ENCODE results near the gene PGM5.

The PGM5 gene

DNA sequence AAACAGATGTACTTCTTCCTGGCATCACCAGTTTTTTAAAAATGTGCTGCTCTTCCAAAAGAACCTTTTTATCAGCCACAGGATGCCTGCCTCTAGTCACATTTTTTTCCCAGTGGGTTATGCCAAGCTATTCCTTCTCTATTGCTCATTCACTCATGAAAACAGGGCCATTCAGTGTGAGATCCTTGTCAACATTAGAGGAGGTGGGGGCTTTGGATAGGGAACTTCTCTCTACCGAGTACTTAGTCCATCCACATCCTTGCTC, 181.1 kb downstream of the PGM5 start:
- Histone ChIP-seq H3K36me3 (peaks cover 7% of the 10 kb centered on the region), H3K27ac (no peak overlapping the region), H3K4me3 (ENCODE audit: low read depth in 1 of 2, low read length in 1 of 2) (no peak overlapping the region), H3K27me3 (no peaks in the 10 kb centered on the region), H3K4me1 (ENCODE audit: control insufficient read depth in 1 of 2, insufficient read depth in 1 of 2, low read depth in 1 of 2, low read length in 1 of 2) (peaks cover 20 to 39% of the 10 kb centered on the region in 2 experiments), H3K9me3 (no peaks in the 10 kb centered on the region)
- TF ChIP-seq, protein P1, sequence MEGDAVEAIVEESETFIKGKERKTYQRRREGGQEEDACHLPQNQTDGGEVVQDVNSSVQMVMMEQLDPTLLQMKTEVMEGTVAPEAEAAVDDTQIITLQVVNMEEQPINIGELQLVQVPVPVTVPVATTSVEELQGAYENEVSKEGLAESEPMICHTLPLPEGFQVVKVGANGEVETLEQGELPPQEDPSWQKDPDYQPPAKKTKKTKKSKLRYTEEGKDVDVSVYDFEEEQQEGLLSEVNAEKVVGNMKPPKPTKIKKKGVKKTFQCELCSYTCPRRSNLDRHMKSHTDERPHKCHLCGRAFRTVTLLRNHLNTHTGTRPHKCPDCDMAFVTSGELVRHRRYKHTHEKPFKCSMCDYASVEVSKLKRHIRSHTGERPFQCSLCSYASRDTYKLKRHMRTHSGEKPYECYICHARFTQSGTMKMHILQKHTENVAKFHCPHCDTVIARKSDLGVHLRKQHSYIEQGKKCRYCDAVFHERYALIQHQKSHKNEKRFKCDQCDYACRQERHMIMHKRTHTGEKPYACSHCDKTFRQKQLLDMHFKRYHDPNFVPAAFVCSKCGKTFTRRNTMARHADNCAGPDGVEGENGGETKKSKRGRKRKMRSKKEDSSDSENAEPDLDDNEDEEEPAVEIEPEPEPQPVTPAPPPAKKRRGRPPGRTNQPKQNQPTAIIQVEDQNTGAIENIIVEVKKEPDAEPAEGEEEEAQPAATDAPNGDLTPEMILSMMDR (IDR thresholded peaks at IDR 0.05), result no peak

DNA sequence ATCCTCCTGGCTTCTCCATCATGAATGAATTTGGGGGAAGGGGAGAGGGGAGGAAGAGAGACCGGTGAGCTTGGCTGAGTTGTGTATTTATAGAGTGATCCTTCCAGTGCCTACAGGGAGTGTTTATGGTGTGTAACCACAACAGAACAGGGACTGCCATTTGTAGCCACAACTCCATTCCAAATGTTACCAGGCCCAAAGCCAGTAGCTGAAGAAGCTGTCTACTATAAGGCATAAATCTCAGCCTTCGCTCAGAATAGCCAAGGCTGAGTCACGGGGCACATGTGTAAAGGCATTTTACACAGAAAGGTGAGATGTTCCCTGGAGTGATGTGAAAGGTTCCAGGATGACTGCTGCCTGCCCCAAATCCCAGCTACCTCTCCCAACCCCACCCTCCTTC, 181.8 kb downstream of the PGM5 start:
- no peak overlapping the region for H3K27ac ChIP-seq
- H3K9me3 ChIP-seq, result no peaks in the 10 kb centered on the region
- H3K27me3 ChIP-seq, result no peaks in the 10 kb centered on the region
- H3K36me3 ChIP-seq, result peaks cover 11% of the 10 kb centered on the region
- TF ChIP-seq, protein P1 (IDR thresholded peaks at IDR 0.05), result no peak
- no peak overlapping the region for H3K4me3 ChIP-seq (ENCODE audit: low read depth in 1 of 2, low read length in 1 of 2)
- H3K4me1 ChIP-seq (ENCODE audit: control insufficient read depth in 1 of 2, insufficient read depth in 1 of 2, low read depth in 1 of 2, low read length in 1 of 2), result peaks cover 14 to 39% of the 10 kb centered on the region in 2 experiments

- H3K27me3 ChIP-seq, result no peaks in the 10 kb centered on the region
- H3K4me3 ChIP-seq (ENCODE audit: low read depth in 1 of 2, low read length in 1 of 2), result no peak within 1 kb of the TSS
- no peaks in the 10 kb centered on the region for H3K9me3 ChIP-seq
- H3K36me3 ChIP-seq, result peaks cover 12% of the 10 kb centered on the region
- H3K27ac ChIP-seq, result peak within 1 kb of the TSS; percentile 50
- peaks cover 24 to 56% of the 10 kb centered on the region in 2 experiments for H3K4me1 ChIP-seq (ENCODE audit: control insufficient read depth in 1 of 2, insufficient read depth in 1 of 2, low read depth in 1 of 2, low read length in 1 of 2)
- TF ChIP-seq, protein P1 (IDR thresholded peaks at IDR 0.05), result no peak
These were observed 184.5 kb downstream of the PGM5 start, which contains the start of gene TMEM252 for GRCh38 chr9:68540712-68541535. TMEM252 (minus strand) TSS chr9:68540883; CDS start chr9:68540814, 69 bp downstream.

DNA sequence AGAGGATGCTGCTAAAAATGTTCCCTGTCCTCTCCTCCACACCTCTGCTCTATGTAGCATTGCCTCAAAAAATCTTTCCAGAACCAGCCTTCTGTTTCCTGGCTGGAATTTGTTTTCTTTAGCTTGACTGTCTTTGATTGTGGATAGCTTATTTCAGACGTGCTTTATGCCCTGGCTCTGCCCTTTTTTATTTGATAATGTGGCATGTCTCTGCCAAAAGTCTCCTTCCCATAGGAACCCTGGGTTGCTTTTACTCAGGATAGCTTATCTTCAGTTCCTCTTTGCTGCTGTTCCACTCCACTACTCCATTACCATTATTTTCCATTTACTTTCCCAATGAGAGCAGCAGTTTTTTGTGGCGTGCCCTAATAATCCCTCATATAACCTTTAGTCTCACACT, 185.2 kb downstream of the PGM5 start:
- H3K4me3 ChIP-seq (ENCODE audit: low read depth in 1 of 2, low read length in 1 of 2), result no peak overlapping the region
- H3K36me3 ChIP-seq, result peaks cover 12% of the 10 kb centered on the region
- TF ChIP-seq, protein P1 (IDR thresholded peaks at IDR 0.05), result no peak
- no peaks in the 10 kb centered on the region for H3K27me3 ChIP-seq
- H3K27ac ChIP-seq, result peak overlapping the region; percentile 50
- H3K9me3 ChIP-seq, result no peaks in the 10 kb centered on the region
- H3K4me1 ChIP-seq (ENCODE audit: control insufficient read depth in 1 of 2, insufficient read depth in 1 of 2, low read depth in 1 of 2, low read length in 1 of 2), result peaks cover 30 to 59% of the 10 kb centered on the region in 2 experiments

DNA sequence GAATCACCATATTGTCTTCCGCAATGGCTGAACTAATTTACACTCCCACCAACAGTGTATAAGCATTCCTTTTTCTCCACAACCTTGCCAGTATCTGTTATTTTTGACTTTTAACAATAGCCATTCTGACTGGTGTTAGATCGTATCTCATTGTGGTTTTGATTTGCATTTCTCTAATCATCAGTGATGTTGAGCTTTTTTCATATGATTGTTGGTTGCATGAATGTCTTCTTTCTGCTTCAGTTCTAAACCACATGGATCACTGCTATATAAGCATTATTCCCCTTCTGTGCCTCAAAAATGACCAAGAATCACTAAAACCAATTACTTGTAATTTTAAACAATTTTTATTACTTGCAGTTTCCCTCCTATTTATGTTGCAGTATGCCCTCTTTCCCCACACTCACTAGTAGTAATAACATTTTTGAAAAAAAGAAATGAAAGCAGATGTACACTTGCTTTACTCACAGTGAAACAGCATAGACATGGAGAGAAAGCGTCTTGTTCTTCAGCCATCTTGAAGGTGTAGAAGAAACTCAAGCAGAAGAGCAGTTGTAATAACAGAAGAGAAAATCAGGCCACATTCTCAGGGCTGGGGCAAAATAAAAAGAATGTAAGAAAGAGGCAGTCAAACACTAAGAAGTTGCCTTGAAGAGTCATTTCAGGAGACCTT, 188.8 kb downstream of the PGM5 start:
- H3K4me3 ChIP-seq (ENCODE audit: low read depth in 1 of 2, low read length in 1 of 2), result peak overlapping the region; percentile 66 to 69
- TF ChIP-seq, protein P1 (IDR thresholded peaks at IDR 0.05), result no peak
- no peaks in the 10 kb centered on the region for H3K27me3 ChIP-seq
- H3K36me3 ChIP-seq, result peaks cover 5% of the 10 kb centered on the region
- H3K9me3 ChIP-seq, result no peaks in the 10 kb centered on the region
- H3K27ac ChIP-seq, result peak overlapping the region; percentile 99
- peaks cover 66 to 95% of the 10 kb centered on the region in 2 experiments for H3K4me1 ChIP-seq (ENCODE audit: control insufficient read depth in 1 of 2, insufficient read depth in 1 of 2, low read depth in 1 of 2, low read length in 1 of 2)
